ENCODE results near the gene OTOP3. TPM values are rescaled to one million over a fixed set of nuclear protein-coding genes. Genes with fewer than 3 reads are reported as not detected.

Gene OTOP3
- total and polyA plus RNA-seq, 2 experiments from 2014 or later, result not detected

GRCh38 chr17:74907012-74907411 is 28.7 kb upstream of the OTOP3 start:
- H3K9me2 ChIP-seq (ENCODE audit: insufficient read depth), result no peaks in the 10 kb centered on the region
- DNase-seq (ENCODE audit: low spot score) (no peak), ATAC-seq (no peak)
- TF ChIP-seq EZH2 (IDR thresholded peaks at IDR 0.05; ENCODE audit: low read depth, unreplicated experiment) (no peak), EZH2phosphoT487 (IDR thresholded peaks at IDR 0.05; ENCODE audit: unreplicated experiment) (no peak), ZNF114 (CRISPR knock-in tag; IDR thresholded peaks at IDR 0.05) (no peak), ETS1 (IDR thresholded peaks at IDR 0.05) (no peak), CREB1 (CRISPR knock-in tag; IDR thresholded peaks at IDR 0.05; ENCODE audit: low read depth) (no peak), STAT1 (IDR thresholded peaks at IDR 0.05; ENCODE audit: unreplicated experiment) (no peak), NANOG (IDR thresholded peaks at IDR 0.05; ENCODE audit: borderline replicate concordance) (no peak), JUNB (IDR thresholded peaks at IDR 0.05; ENCODE audit: unreplicated experiment) (no peak), ZNF331 (CRISPR knock-in tag; IDR thresholded peaks at IDR 0.05; ENCODE audit: low read depth) (no peak), CTCF (conservative IDR thresholded peaks at IDR 0.05; ENCODE audit: low read depth in 2 of 2) (no peak), REST (IDR thresholded peaks at IDR 0.05; ENCODE audit: unreplicated experiment) (no peak), POLR2AphosphoS5 (IDR thresholded peaks at IDR 0.05; ENCODE audit: low read depth) (no peak), ZNF462 (CRISPR knock-in tag; IDR thresholded peaks at IDR 0.05) (no peak)
- H3F3A ChIP-seq (replicated peaks; ENCODE audit: low read depth), result 0 out of 2 replicates have a peak, but pooled peaks cover 5% of the 10 kb centered on the region
- no peak overlapping the region for H3K4me3 ChIP-seq
- H3K36me3 Mint-ChIP-seq (ENCODE audit: low read depth), result peaks cover 3% of the 10 kb centered on the region; the same call in 1 of the 3 replicates
- peaks cover 11% of the 10 kb centered on the region for H3K27me3 Mint-ChIP-seq (ENCODE audit: insufficient read depth, low read depth, poor library complexity)
- no peaks in the 10 kb centered on the region for H4K20me1 ChIP-seq (replicated peaks; ENCODE audit: insufficient read depth)
- no peak overlapping the region for H3K27ac Mint-ChIP-seq
- no peak overlapping the region for H3K27ac ChIP-seq (ENCODE audit: low read depth)
- peaks cover 31% of the 10 kb centered on the region for H3K4me1 ChIP-seq (ENCODE audit: insufficient read depth)
- no peak overlapping the region for H3K4me3 Mint-ChIP-seq
- H3K79me2 ChIP-seq (replicated peaks; ENCODE audit: insufficient read depth), result no peaks in the 10 kb centered on the region
- H3K27me3 ChIP-seq (ENCODE audit: insufficient read depth), result no peaks in the 10 kb centered on the region
- H3K36me3 ChIP-seq (ENCODE audit: insufficient read depth), result no peaks in the 10 kb centered on the region
- H3K4me2 ChIP-seq, result no peak overlapping the region
- H3K9me3 Mint-ChIP-seq, result peaks cover 5% of the 10 kb centered on the region; the same call in 2 of the 3 replicates
- H3K4me1 Mint-ChIP-seq, result peaks cover 40% of the 10 kb centered on the region
- no peak overlapping the region for H2AFZ ChIP-seq

Measured in GM23338 (cell line).